GM12801 (cell line): Measurements from ENCODE around the gene LBHD2.

Source experiments
- CTCF ChIP-seq: IDR thresholded peaks from one replicate; pipeline ENCODE4 v1.5.1; 2011; ENCODE audit warnings: control low read depth; ENCODE audit not compliant: insufficient read length; ENCODE audit errors: extremely low read depth

Gene LBHD2

GRCh38 chr14:103071544-103072251, 12.3 kb upstream of the LBHD2 start:
- no peak for TF ChIP-seq CTCF

GRCh38 chr14:103072595-103073366, 11.2 kb upstream of the LBHD2 start:
- no peak for TF ChIP-seq CTCF

DNA sequence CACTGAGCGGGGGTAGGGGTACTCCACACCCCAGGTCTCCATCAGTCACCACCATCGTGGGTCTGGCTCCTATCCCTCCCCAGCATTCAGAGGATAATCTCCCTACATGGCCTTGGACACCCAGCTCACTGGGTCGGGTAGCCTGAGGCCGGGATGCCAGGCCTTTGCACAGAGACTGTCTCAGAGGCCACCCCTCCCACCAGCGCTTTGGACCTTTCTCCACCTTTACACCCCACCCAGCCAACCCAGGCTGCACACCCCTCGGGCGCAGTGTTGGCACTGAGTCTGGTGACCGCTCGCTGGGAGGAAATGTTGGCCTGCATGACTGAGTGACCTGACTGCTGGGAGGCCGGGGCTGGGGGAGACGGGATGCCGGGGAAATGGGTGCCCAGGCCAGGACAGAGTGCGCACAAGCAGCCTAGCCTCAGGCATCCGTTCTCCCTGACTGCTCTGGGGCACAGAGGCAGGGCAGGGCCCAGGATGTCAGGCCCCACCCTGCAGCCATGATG, 10.6 kb upstream of the LBHD2 start:
- no peak for TF ChIP-seq CTCF

DNA sequence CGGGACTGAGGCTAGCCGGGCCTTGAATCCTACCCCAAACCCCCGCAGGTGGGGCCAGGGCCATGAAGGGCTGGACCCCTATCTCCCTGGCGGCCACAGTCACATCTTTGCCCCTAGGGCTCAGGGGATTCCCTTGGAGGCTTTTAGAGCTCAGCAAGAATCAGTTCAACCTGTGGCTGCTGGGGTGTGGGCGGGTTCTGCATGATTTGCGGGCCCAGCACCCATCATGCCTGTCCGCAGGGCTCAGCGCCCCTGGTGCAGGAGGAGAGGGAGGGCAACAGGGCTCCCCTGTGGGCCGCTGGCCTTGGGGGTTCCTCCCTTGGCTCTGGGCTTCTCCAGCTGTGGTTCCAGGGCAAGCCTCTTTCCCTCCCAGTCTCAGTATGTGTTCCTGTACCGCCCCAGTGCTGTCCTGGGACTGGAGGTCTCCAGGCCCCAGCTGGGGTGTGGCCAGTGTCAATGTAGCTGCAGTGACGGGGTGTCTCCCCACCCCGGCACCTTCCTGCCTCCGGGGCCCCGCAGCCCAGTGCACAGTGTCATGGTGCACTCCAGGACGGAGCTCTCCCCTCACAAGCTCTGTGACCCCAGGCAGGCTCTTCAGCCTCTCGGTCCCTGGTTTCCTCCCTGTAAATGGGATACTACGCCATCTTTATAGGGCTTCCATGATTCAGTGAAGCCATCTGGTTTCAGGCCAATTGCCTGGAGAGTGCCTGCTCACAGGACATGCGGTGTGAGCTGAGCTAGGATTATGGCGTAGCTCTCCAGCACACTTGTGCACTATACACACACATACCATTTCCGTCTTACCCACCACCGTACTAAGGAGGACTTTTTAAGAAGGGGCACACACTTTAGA, 9.9 kb upstream of the LBHD2 start:
- no peak for TF ChIP-seq CTCF

DNA sequence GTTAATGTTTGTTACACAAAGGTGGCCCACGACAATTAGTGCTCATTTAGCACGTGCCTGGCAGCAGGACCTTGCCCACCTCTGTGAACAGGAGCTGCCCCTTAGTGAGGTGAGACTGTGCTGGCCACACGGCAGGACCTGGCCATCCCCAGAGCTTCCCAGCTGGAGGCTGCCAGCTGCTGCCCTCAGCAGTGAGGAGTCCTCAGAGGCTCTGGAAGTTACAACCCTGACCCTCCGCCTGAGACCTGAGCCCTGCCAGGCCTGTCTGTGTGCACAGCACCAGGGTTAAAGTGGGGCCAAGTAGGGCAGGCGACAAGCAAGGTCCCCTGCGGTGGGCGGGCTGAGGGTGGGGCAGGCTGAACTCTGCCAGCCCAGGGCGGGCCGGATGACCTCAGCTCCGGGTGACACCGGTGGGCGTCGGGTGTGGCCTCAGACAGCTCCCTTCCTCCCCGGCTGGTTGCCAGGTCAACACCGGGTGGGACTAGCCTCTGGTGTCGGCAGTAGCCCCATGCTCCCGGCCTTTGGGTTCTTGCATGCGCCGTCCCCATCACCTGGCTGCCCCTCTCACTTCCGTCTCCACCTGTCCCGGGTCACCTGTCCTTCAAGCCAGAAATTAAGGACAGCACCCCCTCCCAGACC, 9.2 kb upstream of the LBHD2 start:
- TF ChIP-seq CTCF, result no peak

- peak; percentile 8 for TF ChIP-seq CTCF
These were observed 5.6 kb upstream of the LBHD2 start for GRCh38 chr14:103078420-103078749.
